M059J (cell line): ENCODE results near the gene HOXD9. TPM values are rescaled to one million over a fixed set of nuclear protein-coding genes. Genes with fewer than 3 reads are reported as not detected.

ENCODE experiments used
- DNase-seq: peaks from one replicate; pipeline ENCODE4 v3.0.0-alpha.2; 2012; ENCODE audit warnings: low read depth
- total RNA-seq: library from RNA; depleted of rRNA; stranded (reverse); fragments of >200 nt; shearing (Covaris generic); gene quantifications from 2 replicates; pipeline ENCODE4 v1.2.3, GENCODE V29; 2014; rRNA removed

HOXD9 gene
- total RNA-seq, 1 experiment from 2014 or later, result 0.86 TPM

DNA sequence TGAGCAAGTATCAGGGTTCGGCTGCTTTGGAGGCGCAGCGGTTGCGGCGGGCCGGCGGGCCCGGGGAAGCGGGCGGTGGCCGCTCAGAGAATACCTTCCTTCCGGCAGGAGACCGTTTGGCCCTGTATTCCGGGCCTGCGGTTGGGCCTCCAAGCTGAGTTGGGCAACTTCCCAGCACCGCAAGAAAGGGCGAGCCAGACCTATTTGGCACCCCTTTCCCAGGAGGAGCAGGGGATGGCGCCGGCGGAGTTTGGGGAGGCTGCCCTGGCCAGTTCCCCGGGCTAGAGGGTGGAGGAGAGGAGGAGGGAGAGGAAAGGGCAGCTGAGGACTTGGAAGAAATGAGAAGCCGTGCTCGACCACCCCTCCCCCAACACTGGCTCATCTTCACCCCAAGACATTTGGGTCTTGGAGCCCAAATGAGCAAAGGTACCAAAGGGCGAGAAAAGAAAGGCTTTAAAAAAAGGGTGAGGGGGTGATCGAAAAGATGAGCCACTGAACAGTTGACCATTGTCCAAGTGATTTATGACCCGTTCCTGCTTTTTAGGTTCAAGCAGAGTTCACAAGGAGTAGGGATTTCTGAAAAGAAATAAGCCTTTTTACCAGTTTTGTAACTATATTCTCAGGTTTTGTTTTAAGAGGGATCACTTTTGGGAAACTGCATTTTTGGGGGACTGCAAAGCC is 43.0 kb downstream of the HOXD9 start:
- DNase-seq, result peak; percentile 43

DNA sequence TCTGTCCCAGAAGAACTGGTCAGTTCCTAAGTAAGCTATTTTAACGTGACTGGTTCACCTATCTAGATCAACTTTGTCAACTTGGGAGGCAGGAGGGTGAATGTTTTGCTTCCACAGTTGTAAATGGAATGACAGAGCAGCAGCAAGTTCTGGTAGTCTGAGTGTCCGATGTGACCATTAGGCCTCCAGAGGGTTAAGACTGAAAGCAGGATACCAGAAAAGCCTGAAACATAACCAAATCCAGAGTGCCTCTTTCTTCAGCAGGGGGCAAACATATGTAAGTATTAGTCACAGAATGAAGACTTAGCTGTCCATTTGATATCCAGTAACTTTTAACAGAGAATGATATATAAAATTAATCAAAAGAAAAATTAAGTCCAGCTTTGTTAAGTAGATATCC is 43.8 kb downstream of the HOXD9 start:
- DNase-seq, result no peak

DNA sequence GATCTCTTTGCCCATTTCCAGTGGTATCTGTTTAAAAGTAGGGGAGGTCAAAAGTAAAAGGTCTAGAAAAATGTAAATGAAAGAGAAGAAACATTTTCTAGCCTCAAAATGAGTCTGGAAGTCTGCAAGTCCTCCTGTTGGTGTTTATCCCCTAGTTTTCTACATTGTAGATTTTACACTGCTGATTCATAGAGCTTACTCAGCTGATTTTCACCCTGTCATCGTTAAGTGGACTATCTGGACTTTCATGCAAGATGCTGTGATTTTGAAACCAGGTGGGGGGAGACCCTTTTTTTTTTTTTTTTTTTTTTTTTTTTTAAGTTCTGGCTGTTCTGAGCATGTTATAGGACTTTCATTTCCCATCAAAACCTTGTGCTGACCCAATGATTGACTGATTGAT is 44.9 kb downstream of the HOXD9 start:
- DNase-seq, result no peak

DNA sequence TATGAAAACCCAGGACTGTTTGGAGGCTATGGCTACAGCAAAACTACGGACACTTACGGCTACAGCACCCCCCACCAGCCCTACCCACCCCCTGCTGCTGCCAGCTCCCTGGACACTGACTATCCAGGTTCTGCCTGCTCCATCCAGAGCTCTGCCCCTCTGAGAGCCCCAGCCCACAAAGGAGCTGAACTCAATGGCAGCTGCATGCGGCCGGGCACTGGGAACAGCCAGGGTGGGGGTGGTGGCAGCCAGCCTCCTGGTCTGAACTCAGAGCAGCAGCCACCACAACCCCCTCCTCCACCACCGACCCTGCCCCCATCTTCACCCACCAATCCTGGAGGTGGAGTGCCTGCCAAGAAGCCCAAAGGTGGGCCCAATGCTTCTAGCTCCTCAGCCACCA is 46.7 kb downstream of the HOXD9 start:
- DNase-seq, result no peak

DNA sequence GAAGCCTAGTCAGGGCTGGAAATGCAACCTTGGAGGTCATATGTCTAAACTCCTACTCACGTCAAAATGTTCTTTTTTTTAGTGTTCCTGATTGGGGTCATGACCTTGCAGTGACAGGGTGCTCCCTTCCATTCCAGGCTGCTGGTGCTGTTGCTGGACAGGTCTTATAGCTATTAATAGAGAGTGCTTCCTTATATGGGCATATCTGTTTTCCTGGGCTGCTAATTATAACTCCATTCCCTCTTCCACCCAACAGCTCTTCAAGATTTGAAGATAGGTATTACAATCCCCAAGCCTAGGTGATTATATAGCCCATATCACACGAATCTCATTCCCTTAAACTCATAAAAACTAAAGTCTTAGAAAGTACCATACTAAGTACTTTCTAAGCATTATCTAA is 47.2 kb downstream of the HOXD9 start:
- DNase-seq, result no peak

DNA sequence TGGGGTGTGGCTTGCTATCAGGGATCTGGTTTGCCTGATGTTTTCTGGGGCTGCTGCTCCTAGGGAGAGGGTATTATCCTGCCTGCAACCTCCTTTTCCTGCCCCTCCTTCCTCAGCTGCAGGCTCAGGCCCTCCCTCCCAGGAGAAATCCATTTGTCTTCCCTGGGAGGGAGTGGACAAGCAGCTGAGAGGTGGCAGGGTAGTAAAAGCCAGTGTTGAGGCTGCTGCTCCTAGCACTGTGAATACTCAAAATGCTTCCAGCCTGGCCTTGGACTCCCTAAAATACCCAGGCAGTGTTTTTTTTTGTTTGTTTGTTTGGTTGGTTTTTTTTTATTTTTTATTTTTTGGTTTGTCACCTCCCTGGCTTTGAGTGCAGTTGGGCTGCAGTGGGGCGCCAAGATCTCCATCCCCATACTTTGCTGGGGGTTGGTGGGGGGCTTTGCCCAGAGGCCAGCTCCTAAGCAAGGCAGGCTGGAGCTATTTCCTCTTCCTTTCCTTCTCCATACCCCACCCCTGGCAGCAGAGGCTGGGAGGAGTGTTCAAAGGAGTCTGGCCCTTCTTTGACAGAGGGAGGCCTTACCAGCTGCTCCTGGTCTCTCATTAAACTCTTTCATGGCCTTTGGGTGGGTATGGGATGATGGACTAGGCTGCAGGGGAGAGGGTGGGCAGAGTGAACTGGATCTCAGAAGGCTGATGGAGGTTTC is 48.2 kb downstream of the HOXD9 start:
- DNase-seq, result no peak

DNA sequence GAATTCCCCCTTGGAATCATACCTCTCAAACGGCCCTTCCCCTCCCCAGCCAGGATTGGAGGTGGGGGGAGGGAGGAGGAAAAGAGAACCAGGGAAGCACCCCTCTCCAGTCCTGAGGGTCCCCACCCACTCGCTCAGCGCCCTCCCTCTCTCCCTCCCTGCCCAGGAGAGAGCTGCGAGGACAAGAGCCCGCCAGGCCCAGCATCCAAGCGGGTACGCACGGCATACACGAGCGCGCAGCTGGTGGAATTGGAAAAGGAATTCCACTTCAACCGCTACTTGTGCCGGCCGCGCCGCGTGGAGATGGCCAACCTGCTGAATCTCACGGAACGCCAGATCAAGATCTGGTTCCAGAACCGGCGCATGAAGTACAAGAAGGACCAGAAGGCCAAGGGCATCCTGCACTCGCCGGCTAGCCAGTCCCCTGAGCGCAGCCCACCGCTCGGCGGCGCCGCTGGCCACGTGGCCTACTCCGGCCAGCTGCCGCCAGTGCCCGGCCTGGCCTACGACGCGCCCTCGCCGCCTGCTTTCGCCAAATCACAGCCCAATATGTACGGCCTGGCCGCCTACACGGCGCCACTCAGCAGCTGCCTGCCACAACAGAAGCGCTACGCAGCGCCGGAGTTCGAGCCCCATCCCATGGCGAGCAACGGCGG is 49.0 kb downstream of the HOXD9 start:
- no peak for DNase-seq

DNA sequence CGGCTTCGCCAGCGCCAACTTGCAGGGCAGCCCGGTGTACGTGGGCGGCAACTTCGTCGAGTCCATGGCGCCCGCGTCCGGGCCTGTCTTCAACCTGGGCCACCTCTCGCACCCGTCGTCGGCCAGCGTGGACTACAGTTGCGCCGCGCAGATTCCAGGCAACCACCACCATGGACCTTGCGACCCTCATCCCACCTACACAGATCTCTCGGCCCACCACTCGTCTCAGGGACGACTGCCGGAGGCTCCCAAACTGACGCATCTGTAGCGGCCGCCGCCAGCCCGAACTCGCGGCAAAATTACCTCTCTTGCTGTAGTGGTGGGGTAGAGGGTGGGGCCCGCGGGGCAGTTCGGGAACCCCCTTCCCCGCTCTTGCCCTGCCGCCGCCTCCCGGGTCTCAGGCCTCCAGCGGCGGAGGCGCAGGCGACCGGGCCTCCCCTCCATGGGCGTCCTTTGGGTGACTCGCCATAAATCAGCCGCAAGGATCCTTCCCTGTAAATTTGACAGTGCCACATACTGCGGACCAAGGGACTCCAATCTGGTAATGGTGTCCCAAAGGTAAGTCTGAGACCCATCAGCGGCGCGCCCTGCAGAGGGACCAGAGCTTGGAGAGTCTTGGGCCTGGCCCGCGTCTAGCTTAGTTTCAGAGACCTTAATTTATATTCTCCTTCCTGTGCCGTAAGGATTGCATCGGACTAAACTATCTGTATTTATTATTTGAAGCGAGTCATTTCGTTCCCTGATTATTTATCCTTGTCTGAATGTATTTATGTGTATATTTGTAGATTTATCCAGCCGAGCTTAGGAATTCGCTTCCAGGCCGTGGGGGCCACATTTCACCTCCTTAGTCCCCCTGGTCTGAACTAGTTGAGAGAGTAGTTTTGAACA is 49.7 kb downstream of the HOXD9 start:
- DNase-seq, result no peak

DNA sequence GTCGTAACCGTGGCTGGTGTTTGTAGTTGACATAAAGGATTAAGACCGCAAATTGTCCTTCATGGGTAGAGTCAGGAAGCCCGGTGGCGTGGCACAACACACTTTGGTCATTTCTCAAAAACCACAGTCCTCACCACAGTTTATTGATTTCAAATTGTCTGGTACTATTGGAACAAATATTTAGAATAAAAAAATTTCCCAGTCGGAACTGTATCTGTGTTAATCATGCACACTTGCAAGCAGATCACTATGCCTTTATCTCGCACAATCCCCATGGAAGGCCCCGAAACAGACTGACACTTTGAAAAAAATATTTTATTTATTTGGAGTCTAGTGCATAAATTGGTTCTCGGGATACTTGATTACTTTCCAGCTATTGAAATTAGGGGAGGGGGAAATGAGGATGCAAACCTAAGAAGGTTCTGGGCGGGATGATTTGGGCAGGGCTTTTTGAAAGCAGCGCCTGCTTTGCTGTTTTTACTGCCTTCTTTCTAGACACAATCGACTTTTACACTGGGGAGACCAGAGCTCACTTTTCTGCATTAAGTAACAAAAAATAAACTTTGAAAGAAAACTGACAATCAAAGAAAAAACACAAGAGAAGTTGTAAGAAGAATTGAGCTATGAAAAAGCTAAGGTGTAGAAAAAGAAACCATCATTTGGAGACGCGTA is 50.5 kb downstream of the HOXD9 start:
- DNase-seq, result no peak

DNA sequence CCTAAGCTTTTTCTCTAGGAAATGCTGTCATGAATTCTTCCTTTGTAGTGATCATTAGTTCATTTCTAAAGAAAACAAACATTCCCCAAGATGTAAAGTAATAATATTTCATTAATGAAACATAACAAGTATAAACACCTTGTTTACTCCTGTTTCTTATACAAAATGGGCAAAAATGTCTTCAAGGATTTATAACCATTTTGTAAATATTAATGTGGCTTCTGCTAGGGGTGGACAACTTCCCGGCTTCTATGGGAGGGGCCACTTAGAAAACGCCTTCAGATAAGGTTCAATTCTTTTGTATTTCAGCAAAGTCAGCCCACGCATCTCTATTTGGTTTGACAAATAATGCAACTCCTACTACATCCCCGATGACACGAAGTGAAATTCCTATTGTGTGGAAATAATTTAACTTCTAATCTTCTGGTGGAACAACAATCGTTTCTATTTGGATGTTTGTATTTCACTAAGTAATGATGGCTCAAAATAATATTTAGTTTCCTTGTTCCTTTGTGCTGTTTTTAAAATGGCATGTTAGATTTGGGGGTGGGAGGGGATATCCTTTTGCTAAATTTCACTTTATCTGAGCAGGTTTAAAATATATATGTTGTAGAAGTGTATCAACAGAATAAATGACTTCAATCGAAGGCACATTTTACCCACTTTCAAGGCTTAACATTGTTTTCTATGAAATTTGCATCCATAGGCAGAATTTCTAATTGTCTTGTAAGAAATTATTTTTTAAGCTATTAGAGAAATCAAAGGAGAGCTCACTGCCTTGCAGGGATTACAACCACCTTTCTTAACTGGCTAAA is 51.3 kb downstream of the HOXD9 start:
- no peak for DNase-seq

DNA sequence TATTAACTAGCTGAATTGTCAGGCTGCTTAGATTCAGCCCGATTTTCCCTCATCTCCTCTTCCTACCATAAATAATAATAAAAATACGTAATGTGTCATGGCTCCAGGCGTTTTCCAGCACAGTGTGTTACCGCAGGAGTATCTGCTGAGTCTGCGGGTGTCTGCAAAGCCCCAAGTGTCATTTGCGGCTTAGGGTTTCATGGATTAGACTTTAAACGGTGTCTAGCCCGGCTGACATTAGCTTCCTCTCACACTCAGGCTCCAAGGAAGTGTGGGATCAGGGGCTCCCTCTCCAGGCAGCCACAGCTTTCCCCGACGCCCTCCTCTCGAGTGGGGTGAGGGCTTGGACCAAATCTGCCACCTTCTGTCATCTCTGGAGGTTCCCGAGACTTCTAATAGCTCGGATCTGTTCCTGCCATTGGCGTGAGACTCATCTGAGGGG is 51.9 kb downstream of the HOXD9 start:
- peak; percentile 66 for DNase-seq

Other genes starting within 250 kb of the HOXD9 start
- 20.8 and 27.7 TPM in 2 replicates for gene LNPK, start 120.5 kb upstream of the HOXD9 start, total RNA-seq
- gene EVX2, start 38.8 kb upstream of the HOXD9 start, total RNA-seq, result not detected in 2 replicates
- gene HOXD13, start 30.0 kb upstream of the HOXD9 start, total RNA-seq, result 2.1 and 3.6 TPM in 2 replicates
- 0.12 TPM in 1 of 2 replicates, not detected in the other for gene HOXD12, start 22.9 kb upstream of the HOXD9 start, total RNA-seq
- gene HOXD11, start 15.4 kb upstream of the HOXD9 start, total RNA-seq, result 14.3 and 16.9 TPM in 2 replicates
- gene HOXD10, start 5.9 kb upstream of the HOXD9 start, total RNA-seq, result 9.3 and 15.0 TPM in 2 replicates
- 0.49 and 0.84 TPM in 2 replicates for gene HOXD8, start 7.0 kb downstream of the HOXD9 start, total RNA-seq
- gene HOXD4, start 28.8 kb downstream of the HOXD9 start, total RNA-seq, result 0.05 TPM in 1 of 2 replicates, not detected in the other
- gene HOXD3, start 34.6 kb downstream of the HOXD9 start, total RNA-seq, result 0.12 and 0.30 TPM in 2 replicates
- not detected in 2 replicates for gene HOXD1, start 65.9 kb downstream of the HOXD9 start, total RNA-seq
- gene MTX2, start 146.7 kb downstream of the HOXD9 start, total RNA-seq, result 29.8 and 36.0 TPM in 2 replicates